ENCODE measurements around the gene CDH1. TPM values are rescaled to one million over a fixed set of nuclear protein-coding genes. Genes with fewer than 3 reads are reported as not detected.

Gene CDH1
- total and polyA plus RNA-seq, 10 donors, result 5.2 to 35.9 (median 10.9) TPM

DNA sequence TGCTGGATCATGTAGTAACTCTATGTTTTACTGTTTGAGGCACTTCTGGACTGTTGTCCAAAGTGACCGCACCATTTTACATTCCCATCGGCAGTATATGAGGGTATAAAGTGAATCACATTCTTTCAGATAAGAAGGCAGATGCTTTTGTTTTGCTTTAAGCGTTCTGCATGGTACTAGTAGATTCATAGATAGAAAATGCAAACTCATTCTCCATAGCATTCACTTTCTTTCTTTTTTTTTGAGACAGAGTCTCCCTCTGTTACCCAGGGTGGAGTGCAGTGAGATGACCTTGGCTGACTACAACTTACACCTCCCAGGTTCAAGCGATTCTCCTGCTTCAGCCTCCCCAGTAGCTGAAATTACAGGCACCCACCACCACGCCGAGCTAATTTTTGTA, 146.6 kb downstream of the CDH1 start:
- no peak overlapping the region for H3K27ac ChIP-seq
- intact Hi-C loops (cut with DNase I; ENCODE audit: low total_unique reads), result no loop called here
- no peak for DNase-seq
- no peak overlapping the region for H3K4me3 ChIP-seq
- no peaks in the 10 kb centered on the region for H3K27me3 ChIP-seq (replicated peaks in 1 of 7)
- H3K36me3 ChIP-seq, result peaks cover 5 to 89% (median 42%) of the 10 kb centered on the region in 6 donors
- no peaks in the 10 kb centered on the region for H3K9me3 ChIP-seq
- 94 to 97% (median 97%) methylated on average over 6 of the region's 6 CpGs for WGBS, 5 donors
- no peaks in the 10 kb centered on the region for H3K4me1 ChIP-seq
- no peak for TF ChIP-seq POLR2A (IDR thresholded peaks at IDR 0.05)
- TF ChIP-seq, protein P1, sequence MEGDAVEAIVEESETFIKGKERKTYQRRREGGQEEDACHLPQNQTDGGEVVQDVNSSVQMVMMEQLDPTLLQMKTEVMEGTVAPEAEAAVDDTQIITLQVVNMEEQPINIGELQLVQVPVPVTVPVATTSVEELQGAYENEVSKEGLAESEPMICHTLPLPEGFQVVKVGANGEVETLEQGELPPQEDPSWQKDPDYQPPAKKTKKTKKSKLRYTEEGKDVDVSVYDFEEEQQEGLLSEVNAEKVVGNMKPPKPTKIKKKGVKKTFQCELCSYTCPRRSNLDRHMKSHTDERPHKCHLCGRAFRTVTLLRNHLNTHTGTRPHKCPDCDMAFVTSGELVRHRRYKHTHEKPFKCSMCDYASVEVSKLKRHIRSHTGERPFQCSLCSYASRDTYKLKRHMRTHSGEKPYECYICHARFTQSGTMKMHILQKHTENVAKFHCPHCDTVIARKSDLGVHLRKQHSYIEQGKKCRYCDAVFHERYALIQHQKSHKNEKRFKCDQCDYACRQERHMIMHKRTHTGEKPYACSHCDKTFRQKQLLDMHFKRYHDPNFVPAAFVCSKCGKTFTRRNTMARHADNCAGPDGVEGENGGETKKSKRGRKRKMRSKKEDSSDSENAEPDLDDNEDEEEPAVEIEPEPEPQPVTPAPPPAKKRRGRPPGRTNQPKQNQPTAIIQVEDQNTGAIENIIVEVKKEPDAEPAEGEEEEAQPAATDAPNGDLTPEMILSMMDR (IDR thresholded peaks at IDR 0.05 in 8 of 11, conservative IDR thresholded peaks at IDR 0.05 in 3 of 11), result no peak
- no peak for TF ChIP-seq POLR2AphosphoS5 (IDR thresholded peaks at IDR 0.05)

DNA sequence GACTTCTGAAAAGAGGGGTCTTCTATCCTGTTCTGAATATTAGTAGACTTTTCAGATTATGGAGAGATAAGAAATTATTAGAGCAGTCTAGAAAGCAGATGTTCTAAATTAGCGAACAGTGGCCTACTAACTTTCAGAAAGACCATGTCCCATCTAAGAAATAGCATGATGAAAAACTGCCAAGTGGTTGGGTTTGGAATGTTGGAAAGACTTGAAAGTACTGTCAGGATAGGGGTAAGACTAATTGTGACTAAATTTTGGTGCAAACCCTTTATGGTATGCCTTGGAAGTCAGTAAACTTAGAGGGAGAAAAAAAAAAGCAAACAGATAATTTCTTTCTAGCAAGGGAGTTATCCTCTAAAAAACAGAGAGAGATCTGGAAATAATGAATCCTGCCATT, 147.3 kb downstream of the CDH1 start:
- Histone ChIP-seq H3K36me3 (peaks cover 5 to 83% (median 36%) of the 10 kb centered on the region in 6 donors), H3K27me3 (replicated peaks in 1 of 7) (no peaks in the 10 kb centered on the region), H3K9me3 (no peaks in the 10 kb centered on the region), H3K4me1 (peaks cover 0 to 4% (median 0%) of the 10 kb centered on the region in 6 donors), H3K27ac (no peak overlapping the region), H3K4me3 (no peak overlapping the region)
- DNase-seq, result no peak
- TF ChIP-seq POLR2A (IDR thresholded peaks at IDR 0.05), result no peak
- TF ChIP-seq, protein P1 (IDR thresholded peaks at IDR 0.05 in 8 of 11, conservative IDR thresholded peaks at IDR 0.05 in 3 of 11), result no peak
- 86 to 94% (median 91%) methylated on average over 1 of the region's 1 CpG for WGBS, 5 donors
- intact Hi-C loops (cut with DNase I; ENCODE audit: low total_unique reads), result no loop called here

Small RNA genes lying within 50 kb of the gene (small RNA-seq; reads per million reads assigned to genes)
- gene RNA5SP429, result 0 reads per million in 4 donors

Other genes starting within 250 kb of the CDH1 start
- gene ZFP90, start 198.0 kb upstream of the CDH1 start, total RNA-seq, result 10 to 100 TPM; 21.5 to 53.1 (median 28.2) TPM
- 10 to 100 TPM in 1 of 3 donors, 1 to 10 TPM in 2; 7.3 to 10.0 (median 9.9) TPM for gene ZFP90, start 198.0 kb upstream of the CDH1 start, polyA plus RNA-seq
- 10 to 100 TPM; 13.1 to 47.6 (median 25.3) TPM for gene CDH3, start 92.0 kb upstream of the CDH1 start, total RNA-seq
- 1 to 10 TPM; 1.5 to 5.9 (median 4.9) TPM for gene CDH3, start 92.0 kb upstream of the CDH1 start, polyA plus RNA-seq
- 10 to 100 TPM; 17.1 to 35.2 (median 26.9) TPM for gene TANGO6, start 106.2 kb downstream of the CDH1 start, total RNA-seq
- 1 to 10 TPM; 1.9 to 4.1 (median 3.6) TPM for gene TANGO6, start 106.2 kb downstream of the CDH1 start, polyA plus RNA-seq

Data from spleen (tissue), 11 donors.